SU-DHL-6 (cell line): ENCODE results near the gene SYT2.

ENCODE experiments used
- H2AFZ ChIP-seq: fragments of 200-600 bp; sonication (generic); 2 replicates; pipeline ENCODE4 v1.6.1; 2014; ENCODE audit warnings: low read depth, mild to moderate bottlenecking, moderate library complexity, mixed read lengths, antibody characterized with exemption, low read length; ENCODE audit not compliant: severe bottlenecking
- H3F3A ChIP-seq: fragments of 200-600 bp; shearing (Covaris generic); 2 replicates; pipeline ENCODE4 v1.6.0; 2016; ENCODE audit warnings: antibody characterized with exemption, mild to moderate bottlenecking; ENCODE audit not compliant: insufficient read depth
- H3K27ac ChIP-seq: fragments of 200-600 bp; sonication (generic); 2 replicates; pipeline ENCODE4 v1.5.1; 2016; ENCODE audit warnings: low read depth, mild to moderate bottlenecking, low read length, moderate library complexity, mixed read lengths
- H3K27me3 ChIP-seq: fragments of 200-600 bp; sonication (generic), shearing (Covaris generic); 2 replicates; pipeline ENCODE4 v1.6.0; 2014; ENCODE audit warnings: mild to moderate bottlenecking, low read length
- H3K36me3 ChIP-seq: fragments of 200-600 bp; sonication (generic); 2 replicates; pipeline ENCODE4 v1.6.1; 2014; ENCODE audit warnings: mild to moderate bottlenecking, low read length, mixed read lengths
- H3K4me2 ChIP-seq: fragments of 300-600, 200-600 bp; shearing (Covaris generic), sonication (generic); 2 replicates; pipeline ENCODE4 v1.6.0; 2014; ENCODE audit warnings: low read length, low read depth, mild to moderate bottlenecking; ENCODE audit not compliant: poor library complexity, severe bottlenecking
- H3K4me3 ChIP-seq: fragments of 200-600 bp; sonication (generic); 2 replicates; pipeline ENCODE4 v1.5.1; 2014; ENCODE audit warnings: antibody characterized with exemption, low read length, mild to moderate bottlenecking, mixed read lengths; ENCODE audit not compliant: insufficient read depth, poor library complexity, severe bottlenecking
- H3K79me2 ChIP-seq: fragments of 200-600 bp; sonication (generic); 2 replicates; pipeline ENCODE4 v1.6.1; 2014; ENCODE audit warnings: mild to moderate bottlenecking, low read length, moderate library complexity; ENCODE audit not compliant: insufficient read depth
- H3K9ac ChIP-seq: fragments of 200-600 bp; sonication (generic); 2 replicates; pipeline ENCODE4 v1.7.0; 2014; ENCODE audit warnings: mild to moderate bottlenecking, low read length
- H3K9me2 ChIP-seq: fragments of 200-600 bp; sonication (generic); replicated peaks from 2 replicates; pipeline ENCODE4 v1.6.1; 2014; ENCODE audit warnings: low read length; ENCODE audit not compliant: insufficient read depth
- H3K9me3 ChIP-seq: fragments of 200-600 bp; sonication (generic); 2 replicates; pipeline ENCODE4 v1.6.1; 2014; ENCODE audit warnings: low read length, mixed read lengths; ENCODE audit not compliant: insufficient read depth
- H4K20me1 ChIP-seq: fragments of 200-600 bp; sonication (generic); 2 replicates; pipeline ENCODE4 v1.6.1; 2014; ENCODE audit warnings: low read depth, mild to moderate bottlenecking, antibody characterized with exemption, low read length, moderate library complexity, mixed read lengths
- CTCF ChIP-seq: fragments of 200-600 bp; sonication (generic); IDR thresholded peaks from one replicate; pipeline ENCODE4 v1.5.1; 2017; ENCODE audit warnings: antibody characterized with exemption, mild to moderate bottlenecking, low read length, moderate library complexity; ENCODE audit not compliant: insufficient read depth, poor library complexity, severe bottlenecking
- EZH2phosphoT487 ChIP-seq: fragments of 200-600 bp; sonication (generic), shearing (Covaris generic); conservative IDR thresholded peaks from 2 replicates; pipeline ENCODE4 v1.6.1; 2018; ENCODE audit warnings: mild to moderate bottlenecking, antibody characterized with exemption, low read length, moderate library complexity, mixed read lengths

SYT2 gene

DNA sequence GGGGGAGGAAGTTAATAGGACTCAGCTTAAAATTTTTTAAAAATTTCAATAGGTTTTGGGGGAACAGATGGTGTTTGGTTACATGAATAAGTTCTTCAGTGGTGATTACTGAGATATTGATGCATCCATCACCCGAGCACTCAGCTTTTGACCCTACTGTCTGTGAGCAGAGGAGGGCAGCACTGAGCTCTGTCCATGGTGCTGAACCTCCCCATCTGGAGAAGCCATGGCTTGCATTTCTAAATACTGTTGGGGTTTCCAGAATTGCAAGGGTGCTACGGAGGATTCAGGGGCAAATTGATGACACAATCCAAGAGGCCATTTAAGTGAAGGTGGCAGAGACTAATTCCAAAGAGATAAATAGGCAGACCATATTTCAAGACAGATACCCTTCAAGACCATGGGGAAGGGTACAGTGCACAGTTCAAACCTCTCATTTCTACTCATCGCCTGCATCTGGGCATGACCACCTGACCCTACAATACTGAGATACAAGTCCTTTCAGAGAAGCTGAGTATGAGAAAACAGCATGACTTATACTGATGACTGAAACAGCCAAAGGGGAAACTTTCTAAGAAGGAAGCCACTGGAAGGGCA is 17.2 kb downstream of the SYT2 start:
- no peaks in the 10 kb centered on the region for H3K9me3 ChIP-seq
- TF ChIP-seq EZH2phosphoT487 (no peak), CTCF (no peak)
- no peaks in the 10 kb centered on the region for H4K20me1 ChIP-seq
- no peaks in the 10 kb centered on the region for H3K27me3 ChIP-seq
- H3K9ac ChIP-seq, result no peak overlapping the region
- H2AFZ ChIP-seq, result no peak overlapping the region
- no peaks in the 10 kb centered on the region for H3K79me2 ChIP-seq
- no peaks in the 10 kb centered on the region for H3K9me2 ChIP-seq
- H3K27ac ChIP-seq, result no peak overlapping the region
- H3K36me3 ChIP-seq, result no peaks in the 10 kb centered on the region
- no peak overlapping the region for H3K4me3 ChIP-seq
- H3K4me2 ChIP-seq, result no peak overlapping the region
- no peaks in the 10 kb centered on the region for H3F3A ChIP-seq

GRCh38 chr1:202691816-202692215 is 18.4 kb downstream of the SYT2 start:
- Histone ChIP-seq H3K4me2 (no peak overlapping the region), H4K20me1 (no peaks in the 10 kb centered on the region), H3K9me3 (no peaks in the 10 kb centered on the region), H3K79me2 (no peaks in the 10 kb centered on the region), H3K27ac (no peak overlapping the region), H2AFZ (no peak overlapping the region), H3K36me3 (no peaks in the 10 kb centered on the region), H3K27me3 (no peaks in the 10 kb centered on the region), H3K9ac (no peak overlapping the region), H3K9me2 (no peaks in the 10 kb centered on the region), H3K4me3 (no peak overlapping the region), H3F3A (no peaks in the 10 kb centered on the region)
- TF ChIP-seq EZH2phosphoT487 (no peak), CTCF (no peak)

- Histone ChIP-seq H3F3A (no peaks in the 10 kb centered on the region), H3K9me3 (no peaks in the 10 kb centered on the region), H3K9me2 (no peaks in the 10 kb centered on the region), H3K27ac (no peak overlapping the region), H2AFZ (no peak overlapping the region), H4K20me1 (no peaks in the 10 kb centered on the region), H3K4me2 (no peak overlapping the region), H3K27me3 (no peaks in the 10 kb centered on the region), H3K4me3 (no peak overlapping the region), H3K9ac (no peak overlapping the region), H3K36me3 (no peaks in the 10 kb centered on the region), H3K79me2 (no peaks in the 10 kb centered on the region)
- no peak for TF ChIP-seq EZH2phosphoT487
- no peak for TF ChIP-seq CTCF
Measured at GRCh38 chr1:202689493-202690342, 20.5 kb downstream of the SYT2 start.
